Measurements from ENCODE around the gene PRRT1.

Gene PRRT1

GRCh38 chr6:32127717-32128592 is 23.8 kb downstream of the PRRT1 start, which contains the start of gene ATF6B:
Gene ATF6B (minus strand): TSS chr6:32128246. CDS start chr6:32128207, 39 bp downstream.
- no peak for TF ChIP-seq CTCF (IDR thresholded peaks at IDR 0.05; ENCODE audit: extremely low read depth, missing control alignments)
- DNase-seq (ENCODE audit: low spot score), result peak; percentile 97

GRCh38 chr6:32127409-32127716 is 24.4 kb downstream of the PRRT1 start:
- no peak for TF ChIP-seq CTCF (IDR thresholded peaks at IDR 0.05; ENCODE audit: extremely low read depth, missing control alignments)
- DNase-seq (ENCODE audit: low spot score), result no peak

- TF ChIP-seq CTCF (IDR thresholded peaks at IDR 0.05; ENCODE audit: extremely low read depth, missing control alignments), result no peak
- DNase-seq (ENCODE audit: low spot score), result no peak
Measured at GRCh38 chr6:32126880-32127279, 24.9 kb downstream of the PRRT1 start.

- no peak for TF ChIP-seq CTCF (IDR thresholded peaks at IDR 0.05; ENCODE audit: extremely low read depth, missing control alignments)
Measured at GRCh38 chr6:32123681-32124080, 28.1 kb downstream of the PRRT1 start.

GRCh38 chr6:32120573-32121059 is 31.1 kb downstream of the PRRT1 start:
- no peak for DNase-seq (ENCODE audit: low spot score)
- no peak for TF ChIP-seq CTCF (IDR thresholded peaks at IDR 0.05; ENCODE audit: extremely low read depth, missing control alignments)

More at GRCh38 chr6:32123681-32124080, 28.1 kb downstream of the PRRT1 start:
- DNase-seq (ENCODE audit: low spot score), result no peak

- peak; percentile 90 for TF ChIP-seq CTCF (IDR thresholded peaks at IDR 0.05; ENCODE audit: extremely low read depth, missing control alignments)
- DNase-seq (ENCODE audit: low spot score), result peak; percentile 81
Measured at GRCh38 chr6:32118782-32119628, 32.7 kb downstream of the PRRT1 start.

- no peak for DNase-seq (ENCODE audit: low spot score)
- TF ChIP-seq CTCF (IDR thresholded peaks at IDR 0.05; ENCODE audit: extremely low read depth, missing control alignments), result no peak
Measured at GRCh38 chr6:32117461-32117860, 34.3 kb downstream of the PRRT1 start.

Data from GM20000 (cell line).